H1 (cell line): ENCODE results near the gene CCNC. TPM values are rescaled to one million over a fixed set of nuclear protein-coding genes. Genes with fewer than 3 reads are reported as not detected.
A peak's percentile ranks its signal among the peaks of the same experiment; 100 is the strongest.

ENCODE experiments used
- ATF2 ChIP-seq: IDR thresholded peaks from 2 replicates; pipeline ENCODE4 v1.6.1; 2012; ENCODE audit warnings: low read length, inconsistent platforms
- BACH1 ChIP-seq: IDR thresholded peaks from 2 replicates; pipeline ENCODE4 v1.6.1; 2012; ENCODE audit warnings: low read length, improper control_type of control experiment
- BCL11A ChIP-seq, 2 experiments: IDR thresholded peaks; one replicate each; pipeline ENCODE4 v1.6.1; 2011; ENCODE audit warnings: low read depth in 2 of 2, low read length in 2 of 2, mild to moderate bottlenecking in 2 of 2
- JUN ChIP-seq: IDR thresholded peaks from 2 replicates; pipeline ENCODE4 v1.6.1; 2011; ENCODE audit warnings: low read depth, mild to moderate bottlenecking, improper control_type of control experiment, low read length
- KDM4A ChIP-seq: IDR thresholded peaks from one replicate; pipeline ENCODE4 v1.7.1; 2012; ENCODE audit warnings: low read depth, mild to moderate bottlenecking, moderate library complexity, low read length, inconsistent platforms; ENCODE audit not compliant: severe bottlenecking
- NRF1 ChIP-seq: IDR thresholded peaks from 2 replicates; pipeline ENCODE4 v1.6.1; 2011; ENCODE audit warnings: mild to moderate bottlenecking, low read depth, low read length, improper control_type of control experiment
- PHF8 ChIP-seq: fragments of 200-600 bp; sonication (generic); conservative IDR thresholded peaks from 2 replicates; pipeline ENCODE4 v1.7.1; 2012; ENCODE audit warnings: low read depth, mild to moderate bottlenecking, inconsistent platforms, low read length, moderate library complexity
- RAD21 ChIP-seq, 2 experiments: IDR thresholded peaks in 1 of 2; conservative IDR thresholded peaks in 1 of 2; 2 replicates each; pipeline ENCODE4 v1.6.1; 2011; ENCODE audit warnings: low read depth in 2 of 2, low read length in 2 of 2, improper control_type of control experiment in 1 of 2, inconsistent platforms in 1 of 2, mild to moderate bottlenecking in 1 of 2, moderate library complexity in 1 of 2
- RFX5 ChIP-seq: IDR thresholded peaks from 2 replicates; pipeline ENCODE4 v1.6.1; 2011; ENCODE audit warnings: low read depth, low read length, improper control_type of control experiment, borderline replicate concordance
- SP2 ChIP-seq: IDR thresholded peaks from 2 replicates; pipeline ENCODE4 v1.6.1; 2012; ENCODE audit warnings: mild to moderate bottlenecking, low read length, inconsistent platforms
- SUZ12 ChIP-seq: fragments of 200-600 bp; sonication (generic); IDR thresholded peaks from 2 replicates; pipeline ENCODE4 v1.6.1; 2012; ENCODE audit warnings: mild to moderate bottlenecking, inconsistent platforms, low read length, moderate library complexity, mixed read lengths
- TBP ChIP-seq: IDR thresholded peaks from 2 replicates; pipeline ENCODE4 v1.6.1; 2011; ENCODE audit warnings: low read depth, low read length, improper control_type of control experiment
- polyA plus RNA-seq, 7 experiments: library from polyadenylated mRNA; depleted of rRNA in 3 of 7; stranded (reverse) in 5 of 7; unstranded in 2 of 7; fragments of >200 nt in 5 of 7; fragments of 200-250 nt in 2 of 7; gene quantifications; 1 replicate in 5 of 7; 2 replicates in 1 of 7; 4 replicates in 1 of 7; pipeline versions ENCODE4 v1.2.1 to v1.2.3, GENCODE V29; 2011 to 2013; ENCODE audit warnings: missing spikeins in 2 of 7, mixed read lengths in 2 of 7
- total RNA-seq: library from RNA; stranded (reverse); fragmentation: NEBNext Ultra II Directional; extraction: Animal tissue kit (Norgen Biotek cat#: 25700); gene quantifications from 2 replicates; pipeline ENCODE4 v1.2.1, GENCODE V29; 2021

CCNC gene
- total and polyA plus RNA-seq, 2 of the 8 experiments (the other 6 are each of a cell fraction or from before 2014, with no cell fraction given), result 45.4 to 107 TPM

- TF ChIP-seq BACH1 (no peak), ATF2 (no peak), BCL11A (IDR thresholded peaks at IDR 0.05; ENCODE audit: low read depth in 2 of 2, low read length in 2 of 2) (no peak), SUZ12 (peak; percentile 98), PHF8 (no peak), RAD21 (IDR thresholded peaks at IDR 0.05 in 1 of 2, conservative IDR thresholded peaks at IDR 0.05 in 1 of 2; ENCODE audit: low read depth in 2 of 2, low read length in 2 of 2) (no peak), TBP (no peak), RFX5 (no peak), JUN (no peak), KDM4A (peak; percentile 68), SP2 (no peak), NRF1 (no peak)
Observed at GRCh38 chr6:99614430-99615186, 46.1 kb upstream of the CCNC start (continued).
